Germinal center (tissue), 1 donor: ENCODE data around the gene RPL36AL.
"Not testable (repeated sequence)": the region's sequence is repeated elsewhere in the genome, so short reads cannot be mapped to it uniquely, and the experiment has no call there.

Experiments
- DNase-seq: peaks from one replicate; pipeline ENCODE4 v3.0.0; 2012; ENCODE audit warnings: mixed read lengths, low spot score

The RPL36AL gene

GRCh38 chr14:49619273-49619672 lies 1.2 kb downstream of the RPL36AL start:
- not testable (repeated sequence) for DNase-seq

GRCh38 chr14:49617852-49618519 lies 2.4 kb downstream of the RPL36AL start:
- no peak for DNase-seq

GRCh38 chr14:49615776-49616175 lies 4.7 kb downstream of the RPL36AL start:
- no peak for DNase-seq

GRCh38 chr14:49614196-49614595 lies 6.2 kb downstream of the RPL36AL start:
- no peak for DNase-seq

- DNase-seq: no peak
Measured at GRCh38 chr14:49612671-49613070, 7.8 kb downstream of the RPL36AL start.

GRCh38 chr14:49612251-49612650 lies 8.2 kb downstream of the RPL36AL start:
- DNase-seq: no peak

GRCh38 chr14:49607583-49607982 lies 12.8 kb downstream of the RPL36AL start:
- no peak for DNase-seq

- peak; percentile 78 for DNase-seq
Measured at GRCh38 chr14:49598485-49599300, 21.7 kb downstream of the RPL36AL start, which contains the start of gene LRR1. TSS of gene LRR1 (plus strand) at chr14:49598940. CDS start at chr14:49599021, 81 bp downstream.

GRCh38 chr14:49598189-49598484 lies 22.3 kb downstream of the RPL36AL start:
- no peak for DNase-seq

GRCh38 chr14:49594347-49595091 lies 25.9 kb downstream of the RPL36AL start:
- peak; percentile 41 for DNase-seq

GRCh38 chr14:49593016-49593415 lies 27.4 kb downstream of the RPL36AL start:
- peak; percentile 22 for DNase-seq

- no peak for DNase-seq
Measured at GRCh38 chr14:49589387-49589786, 31.0 kb downstream of the RPL36AL start.

- peak; percentile 49 for DNase-seq
Measured at GRCh38 chr14:49586673-49587460, 33.6 kb downstream of the RPL36AL start.

- peak; percentile 95 for DNase-seq
Measured at GRCh38 chr14:49585803-49586672, 34.4 kb downstream of the RPL36AL start, which contains the start of gene RPS29. TSS of gene RPS29 (minus strand) at chr14:49586380. CDS start at chr14:49586346, 34 bp downstream.

- not testable (repeated sequence) for DNase-seq
Measured at GRCh38 chr14:49584981-49585640, 35.3 kb downstream of the RPL36AL start.

- no peak for DNase-seq
Measured at GRCh38 chr14:49584058-49584457, 36.4 kb downstream of the RPL36AL start.

GRCh38 chr14:49583629-49584028 lies 36.8 kb downstream of the RPL36AL start:
- DNase-seq: no peak

- DNase-seq: no peak
Measured at GRCh38 chr14:49582113-49582977, 38.1 kb downstream of the RPL36AL start.
